ENCODE results near the gene AP1G1.

Gene AP1G1

DNA sequence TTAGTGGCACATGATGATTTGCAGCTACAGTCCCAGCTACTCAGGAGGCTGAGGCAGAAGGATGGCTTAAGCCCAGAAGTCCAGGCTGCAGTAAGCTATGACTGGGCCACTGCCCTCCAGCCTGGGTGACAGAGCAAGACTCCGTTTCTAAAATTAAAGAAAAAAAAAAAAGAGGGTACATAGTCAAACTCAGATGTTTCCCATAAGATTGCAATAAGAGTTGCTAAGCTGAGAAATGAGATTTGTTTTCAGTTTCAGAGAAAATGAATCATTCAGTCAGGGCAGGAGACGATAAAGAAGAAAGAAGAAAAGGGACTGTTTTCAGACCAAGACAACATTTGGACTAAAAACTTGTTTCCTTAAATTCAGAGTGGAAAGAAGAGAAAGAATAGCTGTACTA is 54.0 kb downstream of the AP1G1 start:
- DNase-seq (ENCODE audit: low read depth in 2 of 2): no peak

DNA sequence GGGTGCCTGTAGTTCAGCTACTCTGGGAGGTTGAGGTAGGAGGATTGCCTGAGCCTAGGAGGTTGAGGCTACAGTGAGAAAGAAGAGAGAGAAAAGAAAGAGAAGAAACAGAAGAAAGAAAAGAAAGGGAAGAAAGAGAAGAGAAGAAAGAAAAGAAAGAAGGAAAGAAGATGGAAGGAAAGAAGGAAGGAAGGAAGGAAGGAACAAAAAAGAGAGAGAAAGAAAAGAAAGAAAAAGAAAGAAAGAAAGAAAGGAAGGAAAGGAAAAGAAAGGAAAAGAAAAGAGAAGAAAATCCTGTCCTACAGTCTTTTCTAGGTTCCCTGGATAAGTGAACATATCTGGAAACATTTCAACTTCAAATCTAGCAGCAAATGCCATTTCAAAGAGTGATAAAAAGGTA is 54.5 kb downstream of the AP1G1 start:
- no peak for DNase-seq (ENCODE audit: low read depth in 2 of 2)

DNA sequence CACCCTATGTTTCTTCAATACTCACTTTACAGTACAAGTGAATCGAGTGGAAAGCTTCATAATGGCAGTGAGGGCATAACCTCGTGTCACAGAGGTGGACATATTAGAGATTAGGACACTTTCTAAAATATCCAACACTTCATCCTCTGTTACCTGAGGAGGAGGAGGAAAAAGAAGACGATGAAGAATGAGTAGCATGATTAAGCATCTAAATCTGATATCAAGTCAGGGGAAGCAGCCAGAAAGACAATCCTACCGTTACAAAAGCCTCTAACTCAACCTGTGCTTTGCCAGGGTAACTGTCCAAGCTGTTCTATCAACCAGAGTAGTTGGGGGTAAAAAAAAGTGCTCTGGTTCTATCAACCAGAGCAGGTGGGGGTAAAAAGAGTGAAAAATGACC is 60.4 kb downstream of the AP1G1 start:
- no peak for DNase-seq (ENCODE audit: low read depth in 2 of 2)

DNA sequence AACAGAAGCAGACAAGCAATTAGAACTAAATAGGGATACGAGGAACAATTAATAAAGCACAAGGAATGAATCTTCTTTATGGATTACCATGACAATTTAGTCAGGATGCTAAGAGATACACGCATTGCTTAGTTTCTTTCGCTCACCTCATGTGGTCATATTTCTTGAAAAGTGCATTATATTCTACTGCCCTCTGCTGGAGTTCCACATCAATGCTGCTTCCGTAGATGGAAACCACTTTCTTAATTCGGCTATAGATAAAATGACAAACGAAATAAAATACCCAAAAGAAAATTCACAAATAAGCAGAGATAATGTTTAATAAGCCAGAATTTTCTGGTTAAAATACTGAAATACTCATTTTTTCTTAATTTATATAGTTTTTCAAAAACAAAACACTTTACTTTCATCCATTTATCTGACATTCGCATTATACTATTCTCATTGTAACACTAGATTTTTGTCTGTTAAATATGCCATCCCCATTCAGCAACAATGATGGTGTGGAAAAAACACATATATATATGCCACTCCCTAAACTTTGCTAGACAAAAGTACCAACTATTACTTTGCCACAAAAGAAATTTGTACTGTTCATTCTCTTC is 62.1 kb downstream of the AP1G1 start:
- DNase-seq (ENCODE audit: low read depth in 2 of 2): no peak

DNA sequence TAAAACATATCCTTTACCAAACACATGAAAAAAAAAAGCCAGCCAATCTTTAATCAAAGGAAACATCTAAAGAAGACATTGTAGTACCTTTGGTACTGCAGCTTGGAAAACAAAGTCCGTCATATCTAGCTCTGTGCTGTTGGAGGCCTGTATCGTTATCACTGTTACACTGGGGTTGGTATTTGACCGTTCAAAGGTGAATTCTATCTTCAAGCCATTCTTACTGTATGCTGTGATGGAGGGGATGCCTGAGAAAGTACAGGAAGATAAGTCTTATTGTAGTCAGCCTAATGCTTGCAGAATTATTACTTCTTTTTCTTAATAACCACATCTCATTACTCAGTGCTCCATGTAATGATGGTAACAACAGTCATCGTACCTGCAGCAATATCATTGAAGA is 69.8 kb downstream of the AP1G1 start:
- DNase-seq (ENCODE audit: low read depth in 2 of 2): no peak

DNA sequence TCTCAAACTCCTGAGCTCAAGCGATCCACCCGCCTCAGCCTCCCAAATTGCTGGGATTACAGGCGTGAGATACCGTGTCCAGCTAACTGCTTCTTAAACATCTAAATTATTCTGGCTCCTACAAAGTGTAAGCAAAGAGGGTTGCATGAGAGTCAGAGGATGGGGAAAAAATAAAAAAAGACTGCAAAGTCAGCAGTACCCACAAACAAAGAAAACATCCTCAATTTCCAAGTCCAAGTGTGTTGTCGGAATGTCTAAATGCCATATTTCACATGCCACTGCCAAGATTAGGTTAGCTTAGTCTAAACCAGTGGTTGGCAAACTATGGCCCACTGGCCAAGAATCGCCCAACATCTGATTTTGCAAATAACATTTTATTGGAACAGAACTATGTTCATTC is 71.1 kb downstream of the AP1G1 start:
- DNase-seq (ENCODE audit: low read depth in 2 of 2): no peak

DNA sequence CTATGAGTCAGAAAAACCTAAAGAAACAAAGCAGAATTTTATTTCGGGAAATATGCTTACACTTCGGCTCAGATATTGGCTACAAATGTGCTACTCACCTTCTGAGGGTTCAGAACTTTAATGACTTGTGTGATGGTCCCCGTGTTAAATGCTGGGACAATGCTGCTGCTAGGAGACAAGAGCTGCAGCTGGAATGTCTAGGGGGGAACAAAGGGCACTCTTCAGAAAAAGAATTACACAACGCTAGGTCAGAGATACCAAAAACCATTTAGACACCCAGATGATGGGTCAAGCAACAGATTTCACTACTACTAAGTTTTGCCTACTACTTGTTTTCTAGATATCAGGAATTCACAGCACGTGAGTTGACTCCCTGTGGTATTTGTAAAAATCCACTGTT is 74.1 kb downstream of the AP1G1 start:
- DNase-seq (ENCODE audit: low read depth in 2 of 2): no peak

DNA sequence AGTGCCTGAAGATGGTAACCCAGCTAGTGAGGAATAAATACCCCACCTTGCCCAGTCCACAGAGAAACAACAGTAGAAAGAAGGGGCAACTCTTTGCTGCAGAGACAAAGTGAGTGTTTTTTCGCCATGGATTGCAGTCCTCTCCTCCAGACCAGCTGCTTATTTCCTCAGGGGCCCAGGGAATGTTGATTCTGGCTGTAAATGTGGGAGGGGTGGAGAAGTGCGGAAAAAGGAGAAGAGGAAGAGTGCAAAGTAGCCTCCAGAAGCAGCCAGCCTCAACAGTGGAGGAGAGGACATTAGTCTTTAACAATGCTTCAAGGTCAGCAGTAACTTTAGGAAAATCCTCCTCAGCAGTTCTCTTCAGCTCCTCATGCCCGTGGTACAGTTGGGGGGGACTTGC is 76.0 kb downstream of the AP1G1 start:
- no peak for DNase-seq (ENCODE audit: low read depth in 2 of 2)

DNA sequence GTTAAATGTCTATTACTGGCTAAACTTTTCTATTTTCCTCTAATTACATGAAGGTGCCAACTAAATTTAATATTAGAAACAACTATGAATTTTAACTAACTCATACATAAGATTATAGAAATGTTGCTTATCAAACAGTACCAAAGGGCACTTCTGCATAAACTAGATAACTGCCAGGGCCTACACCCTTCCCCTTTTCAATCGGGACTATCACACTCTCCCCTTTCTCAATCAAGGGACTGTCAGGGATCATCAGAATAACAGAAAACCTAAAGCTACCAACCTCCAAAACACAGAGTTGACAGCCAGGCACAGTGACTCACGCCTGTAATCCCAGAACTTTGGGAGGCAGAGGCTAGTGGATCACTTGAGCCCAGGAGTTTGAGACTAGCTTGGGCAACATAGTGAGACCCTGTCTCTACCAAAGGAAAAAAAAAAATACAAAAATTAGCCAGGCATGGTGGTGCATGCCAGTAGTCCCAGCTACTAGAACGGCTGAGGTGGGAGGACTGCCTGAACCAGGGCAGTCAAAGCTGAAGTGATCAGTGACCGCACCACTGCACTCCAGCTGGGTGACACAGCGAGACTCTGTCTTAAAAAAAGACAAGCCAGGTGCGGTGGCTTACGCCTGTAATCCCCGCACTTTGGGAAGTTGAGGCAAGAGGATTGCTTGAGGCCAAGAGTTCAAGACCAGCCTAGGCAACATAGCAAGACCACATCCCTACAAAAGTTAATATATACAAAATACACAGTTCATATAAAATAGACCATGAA is 80.9 kb downstream of the AP1G1 start:
- DNase-seq (ENCODE audit: low read depth in 2 of 2): no peak

DNA sequence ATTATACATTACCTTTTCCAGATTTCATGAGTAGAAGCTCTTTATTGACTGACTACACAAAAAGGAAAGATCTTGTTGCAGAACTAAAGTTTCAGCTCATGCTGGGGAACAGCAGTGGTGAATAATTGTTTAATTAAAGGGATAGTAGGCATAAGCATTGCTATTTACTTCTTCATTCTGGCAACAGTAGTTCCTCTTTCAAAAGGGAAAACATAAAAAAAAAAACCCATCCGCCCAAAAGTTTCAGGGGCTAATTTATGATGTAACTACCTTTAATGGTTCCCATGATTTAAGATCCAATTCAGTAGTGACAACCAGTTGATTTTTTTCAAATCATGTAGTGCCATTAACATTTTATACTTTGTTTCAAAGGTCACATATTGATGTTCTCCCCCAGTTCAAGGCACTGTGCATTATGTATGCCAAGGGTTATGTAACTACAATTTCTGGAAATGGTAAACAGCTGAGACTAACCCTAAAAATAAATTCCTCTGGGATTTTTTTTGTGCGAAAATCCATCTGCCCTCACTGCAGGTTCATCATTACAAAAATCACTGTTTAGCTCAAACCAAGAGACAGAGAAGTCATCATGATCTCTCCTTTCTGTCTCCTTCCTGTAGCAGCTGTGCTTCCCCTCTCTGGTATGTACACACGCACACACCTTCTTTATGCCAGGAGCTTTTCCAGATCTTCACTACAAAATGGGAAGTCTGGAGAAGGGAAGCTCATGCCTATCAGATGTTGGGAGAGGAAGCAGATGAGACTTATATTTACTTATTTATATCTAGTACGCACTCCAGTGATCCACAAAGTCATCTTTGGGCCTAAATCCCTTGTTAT is 81.9 kb downstream of the AP1G1 start:
- DNase-seq (ENCODE audit: low read depth in 2 of 2): no peak

DNA sequence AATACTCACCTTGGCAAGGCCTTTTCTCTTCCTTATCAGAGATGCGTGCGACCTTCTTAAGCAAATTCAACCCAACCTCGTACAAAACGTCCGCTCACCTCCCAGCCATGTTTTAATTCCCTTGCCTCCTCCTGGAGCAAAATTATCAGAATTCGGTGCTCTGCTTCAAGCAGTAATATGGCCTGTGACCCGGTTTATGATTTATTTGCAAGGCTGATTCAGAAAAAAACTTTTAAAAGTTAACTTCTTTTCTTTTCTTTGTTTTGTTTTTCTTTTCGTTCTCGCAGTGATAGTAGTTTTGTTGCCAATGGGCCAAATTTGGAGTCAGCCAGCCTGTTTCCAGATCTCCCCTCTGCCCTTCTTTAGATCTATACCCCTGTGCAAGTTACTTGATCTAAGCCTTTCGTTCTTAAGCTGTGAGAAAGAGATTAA is 84.3 kb downstream of the AP1G1 start, which contains the start of gene PHLPP2:
Gene PHLPP2, minus strand, starts transcription at position 382 of the 432 bp plus-strand sequence. CDS start 9,906 bp downstream, outside the sequence.
- no peak for DNase-seq (ENCODE audit: low read depth in 2 of 2)

DNA sequence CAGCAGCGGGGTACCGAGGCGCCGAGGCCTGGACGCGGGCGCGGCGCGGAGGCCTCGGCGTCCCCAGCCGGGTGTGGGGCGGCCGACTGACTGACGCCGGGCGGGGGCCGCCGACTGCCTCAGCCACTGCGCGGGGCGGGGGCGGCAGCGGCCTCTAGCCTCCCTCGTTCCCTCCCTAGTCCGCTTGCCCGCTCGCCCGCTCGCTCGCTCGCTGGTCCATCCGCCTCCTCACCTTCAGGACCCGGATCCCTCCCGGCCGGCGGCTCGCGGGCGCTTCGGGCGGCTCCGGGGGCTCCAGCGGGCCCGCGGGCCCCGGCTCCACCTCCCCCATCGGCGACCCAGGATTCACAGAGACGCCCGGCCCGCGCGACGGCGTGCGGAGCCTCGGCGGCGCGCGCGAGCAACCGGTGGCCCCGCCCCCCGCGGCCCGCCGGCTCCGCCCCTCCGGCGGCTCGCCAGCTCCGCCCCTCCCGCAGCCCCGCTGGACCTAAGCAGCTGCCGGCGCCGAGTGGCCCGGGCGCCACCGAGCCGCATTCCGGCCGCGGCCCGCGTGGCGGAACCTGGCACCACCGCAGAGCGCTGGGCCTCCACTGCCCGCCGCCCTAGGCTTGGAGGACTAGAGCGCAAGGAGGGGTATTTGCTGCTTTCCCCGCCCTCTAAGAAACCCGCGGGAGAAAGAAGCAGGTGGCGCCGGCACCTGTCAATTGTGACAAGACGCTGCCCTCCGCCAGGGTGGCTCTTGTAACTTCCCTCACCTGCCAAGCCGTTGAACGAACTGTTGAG is 84.9 kb downstream of the AP1G1 start:
- peak; percentile 64 to 69 for DNase-seq (ENCODE audit: low read depth in 2 of 2)

DNA sequence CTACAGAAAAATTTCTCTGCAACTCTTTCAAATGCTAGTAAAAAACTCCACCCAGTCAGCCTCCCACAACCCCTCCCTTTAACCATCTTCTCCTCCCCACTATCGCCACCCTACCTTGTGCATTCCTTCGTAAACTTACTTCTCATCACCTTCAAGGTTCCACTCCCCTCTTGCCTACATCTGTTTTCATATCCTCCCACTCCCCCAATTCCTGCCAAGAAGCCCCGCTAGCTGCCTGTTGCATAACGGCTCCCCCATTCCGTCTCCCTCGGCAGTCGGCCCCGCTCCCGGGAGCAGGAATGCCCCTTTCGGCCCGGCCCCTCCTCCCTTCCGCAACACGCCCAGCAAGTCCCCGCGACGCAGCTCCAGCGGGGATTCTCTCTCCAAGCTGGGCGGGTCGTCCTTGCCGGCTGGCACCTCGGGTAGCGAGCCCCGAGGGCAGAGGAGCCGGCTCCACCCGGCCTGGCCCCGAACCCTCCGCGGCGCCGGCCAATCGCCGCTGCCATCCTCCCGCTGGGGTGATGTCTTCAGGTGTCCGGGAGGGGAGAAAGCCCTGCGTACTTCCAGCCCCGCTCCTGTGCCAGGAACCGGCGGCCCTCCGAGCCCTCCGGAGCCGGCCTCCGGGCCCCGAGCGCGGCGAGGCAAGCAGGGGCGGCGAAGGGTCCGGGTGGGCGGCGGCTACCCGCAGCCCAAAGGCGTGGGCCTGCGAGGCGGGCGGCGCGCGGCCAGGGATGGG is 85.7 kb downstream of the AP1G1 start:
- peak; percentile 36 to 43 for DNase-seq (ENCODE audit: low read depth in 2 of 2)

DNA sequence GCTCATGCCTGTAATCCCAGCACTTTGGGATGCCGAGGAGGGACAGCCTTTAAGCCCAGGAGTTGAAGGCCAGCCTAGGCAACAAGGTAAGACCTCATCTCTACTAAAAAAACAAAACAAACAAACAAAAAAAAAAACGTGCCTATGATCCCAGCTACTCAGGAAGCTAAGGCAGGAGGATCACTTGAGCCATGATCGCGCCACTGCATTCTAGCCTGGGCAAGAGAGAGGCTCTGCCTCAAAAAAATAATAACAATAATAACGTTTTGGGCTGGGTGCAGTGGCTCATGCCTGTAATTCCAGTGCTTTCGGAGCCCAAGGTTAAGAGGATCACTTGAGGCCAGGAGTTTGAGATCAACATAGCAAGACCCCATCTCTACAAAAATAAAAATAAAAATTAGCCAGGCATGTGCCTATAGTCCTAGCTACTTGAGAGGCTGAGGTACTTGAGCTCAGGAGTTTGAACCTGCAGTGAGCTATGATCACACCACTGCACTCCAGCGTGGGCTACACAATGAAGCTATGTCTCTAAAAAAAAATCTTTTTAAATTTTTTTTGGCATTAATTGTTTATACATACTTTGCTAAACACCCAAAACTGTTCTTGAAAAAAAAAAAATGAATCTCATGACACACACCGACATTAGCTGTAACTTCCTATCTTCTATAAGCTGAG is 87.4 kb downstream of the AP1G1 start:
- DNase-seq (ENCODE audit: low read depth in 2 of 2): no peak

DNA sequence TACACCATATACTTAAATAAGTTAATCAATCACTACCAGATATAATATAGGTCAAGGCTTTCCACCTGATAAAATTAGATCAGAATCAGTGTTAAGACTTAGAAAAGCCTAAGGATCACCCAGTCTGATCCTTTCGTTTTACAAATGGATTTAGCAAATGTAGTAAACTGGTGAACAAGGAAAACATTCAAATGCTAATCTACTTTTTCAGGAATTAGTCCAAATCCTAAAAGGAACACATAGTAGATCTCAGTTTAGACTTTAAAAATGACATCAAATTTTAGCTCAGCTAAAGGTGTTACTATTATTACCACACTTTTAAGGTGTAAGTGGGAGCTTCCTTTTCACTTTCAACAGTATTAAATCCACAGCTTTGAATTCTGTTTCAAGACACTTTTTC is 96.1 kb downstream of the AP1G1 start:
- DNase-seq (ENCODE audit: low read depth in 2 of 2): no peak

DNA sequence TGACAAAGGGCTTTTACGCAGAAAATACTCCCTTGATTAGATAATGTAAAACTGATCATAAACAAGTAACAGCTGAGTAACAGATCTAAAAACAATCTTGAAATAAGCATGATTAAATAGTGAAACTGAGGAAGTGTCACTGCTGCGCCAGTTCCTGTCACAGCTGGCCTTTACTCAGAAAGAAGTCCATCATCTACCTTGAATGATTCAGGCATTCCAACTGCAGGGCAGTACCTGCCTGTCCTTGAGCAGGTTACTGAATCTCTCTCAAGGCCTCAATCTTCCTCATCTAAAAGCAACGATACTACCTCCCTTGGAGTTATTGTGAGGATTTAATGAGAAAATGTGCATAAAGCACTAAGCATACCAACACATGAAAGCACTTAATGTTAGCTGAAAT is 96.8 kb downstream of the AP1G1 start:
- no peak for DNase-seq (ENCODE audit: low read depth in 2 of 2)

DNA sequence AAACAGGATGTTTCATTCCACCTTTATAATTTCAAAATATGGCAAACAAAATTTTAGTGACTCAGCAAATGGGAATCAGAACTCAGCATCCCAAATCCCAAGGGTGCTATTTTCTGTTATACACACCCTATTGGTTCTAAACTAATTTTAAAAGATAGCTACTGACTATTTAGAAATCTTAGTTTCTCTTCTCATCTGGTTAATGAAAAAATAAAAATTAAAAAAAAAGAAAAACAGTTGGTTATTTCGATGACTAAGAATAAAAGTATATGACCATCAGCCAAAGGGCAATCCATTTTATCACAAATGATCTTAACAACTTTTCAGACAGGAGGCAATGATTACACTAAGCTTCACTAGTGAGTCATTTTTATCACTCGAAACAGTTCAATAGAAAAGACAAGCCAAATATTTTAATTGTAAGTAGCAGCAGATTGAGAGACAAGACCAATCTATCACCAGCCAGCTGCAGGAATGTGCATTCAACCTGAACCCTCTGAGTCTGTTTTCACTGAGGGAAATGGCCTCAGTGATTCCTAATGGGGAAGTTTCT is 99.3 kb downstream of the AP1G1 start:
- no peak for DNase-seq (ENCODE audit: low read depth in 2 of 2)

DNA sequence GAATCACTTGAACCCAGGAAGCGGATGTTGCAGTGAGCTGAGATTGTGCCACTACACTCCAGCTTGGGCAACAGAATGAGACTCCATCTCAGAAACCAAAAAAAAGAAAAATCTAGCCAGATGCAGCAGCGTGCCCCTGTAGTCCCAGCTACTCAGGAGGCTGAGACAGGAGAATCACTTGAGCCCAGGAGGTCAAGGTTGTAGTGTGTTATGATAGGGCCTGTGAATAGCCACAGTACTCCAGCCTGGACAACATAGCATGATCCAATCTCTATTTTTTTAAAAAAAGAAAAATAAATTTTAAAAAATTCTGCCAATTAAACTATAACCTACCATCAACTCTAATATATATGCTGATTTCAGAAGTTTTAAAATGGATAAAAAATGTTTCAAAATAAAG is 99.9 kb downstream of the AP1G1 start:
- no peak for DNase-seq (ENCODE audit: low read depth in 2 of 2)

DNA sequence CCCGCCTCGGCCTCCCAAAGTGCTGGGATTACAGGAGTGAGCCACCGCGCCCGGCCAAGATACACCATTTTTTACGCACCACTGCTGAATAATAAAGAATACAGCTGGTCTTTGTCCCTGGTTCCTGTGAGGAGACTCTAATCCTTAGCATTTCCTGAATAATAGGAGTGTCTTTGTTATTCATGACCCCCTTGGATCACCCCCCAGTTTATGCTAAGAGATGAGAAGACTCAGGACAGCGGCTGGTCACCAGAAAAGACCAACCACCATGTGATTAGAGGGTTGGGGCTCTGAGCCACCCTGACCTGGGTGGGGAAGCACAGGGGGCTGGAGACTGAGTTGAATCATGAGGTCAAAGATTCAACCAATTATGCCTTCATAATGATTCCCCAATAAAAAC is 101.4 kb downstream of the AP1G1 start:
- DNase-seq (ENCODE audit: low read depth in 2 of 2): no peak

DNA sequence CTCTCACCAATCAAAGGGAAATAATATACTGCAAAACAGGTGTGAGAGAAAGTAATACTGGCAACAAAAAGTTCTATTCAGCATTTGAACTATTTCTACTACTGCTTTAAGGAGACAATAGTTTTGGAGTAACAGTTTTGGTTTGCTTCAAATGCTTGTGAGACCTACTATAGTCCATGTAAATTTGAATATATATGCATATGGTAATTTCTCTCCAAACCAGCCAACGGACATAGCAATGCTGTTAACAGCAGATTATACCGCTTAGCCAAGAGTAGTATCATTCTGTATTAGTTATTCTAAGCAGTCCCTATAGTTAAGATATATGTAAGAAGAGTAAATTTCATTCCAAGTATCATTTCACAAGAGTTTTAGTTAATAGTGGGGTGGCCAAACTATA is 102.6 kb downstream of the AP1G1 start:
- DNase-seq (ENCODE audit: low read depth in 2 of 2): no peak
